CD4-positive, alpha-beta T cell treated with Interleukin-6 at 100 ng/mL for 8 hours (primary cell): ENCODE data around the gene DLGAP1.

Experiments used
- DNase-seq: peaks from one replicate; pipeline ENCODE4 v3.0.0-alpha.2; 2020; ENCODE audit warnings: mixed read lengths, low spot score

Gene DLGAP1

DNA sequence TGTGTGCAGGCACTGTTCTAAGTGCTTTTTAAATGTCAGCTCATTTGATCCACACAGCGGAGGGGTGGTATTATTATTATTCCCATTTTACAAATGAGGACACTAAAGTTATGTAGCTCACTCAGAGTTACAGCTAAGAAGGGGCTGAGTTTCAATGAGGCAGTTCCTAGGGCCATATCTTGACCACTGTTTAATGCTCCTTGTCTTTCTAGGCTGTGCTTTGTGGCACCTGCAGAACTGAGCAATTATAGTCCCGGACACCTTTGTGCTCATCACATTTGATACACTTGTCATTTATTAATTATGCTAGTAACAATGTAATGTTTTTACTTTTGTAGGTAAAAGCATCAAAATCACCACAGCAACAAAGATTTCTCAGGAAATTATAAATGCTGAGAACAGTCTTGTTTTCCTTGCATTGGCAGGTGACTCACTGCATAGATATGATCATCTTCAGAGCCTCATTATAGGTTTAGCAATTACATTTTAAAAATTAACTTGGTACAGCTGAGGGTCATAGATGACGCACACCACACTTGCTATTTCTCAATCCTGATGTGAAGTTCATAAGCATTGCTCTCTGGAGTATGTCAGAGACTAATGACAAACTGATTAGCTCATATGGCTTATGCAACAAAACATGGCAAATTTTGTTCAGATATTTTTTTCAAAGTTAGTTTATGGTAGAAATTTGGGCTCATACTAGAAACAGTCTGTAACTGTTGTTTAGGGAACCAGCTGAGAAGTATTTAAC lies 638.3 kb downstream of the DLGAP1 start:
- DNase-seq, result no peak

- no peak for DNase-seq
Measured at GRCh38 chr18:3815991-3816390, 639.1 kb downstream of the DLGAP1 start.

- DNase-seq, result no peak
Measured at GRCh38 chr18:3814816-3815215, 640.3 kb downstream of the DLGAP1 start.

- no peak for DNase-seq
Measured at GRCh38 chr18:3810296-3810695, 644.8 kb downstream of the DLGAP1 start.

DNA sequence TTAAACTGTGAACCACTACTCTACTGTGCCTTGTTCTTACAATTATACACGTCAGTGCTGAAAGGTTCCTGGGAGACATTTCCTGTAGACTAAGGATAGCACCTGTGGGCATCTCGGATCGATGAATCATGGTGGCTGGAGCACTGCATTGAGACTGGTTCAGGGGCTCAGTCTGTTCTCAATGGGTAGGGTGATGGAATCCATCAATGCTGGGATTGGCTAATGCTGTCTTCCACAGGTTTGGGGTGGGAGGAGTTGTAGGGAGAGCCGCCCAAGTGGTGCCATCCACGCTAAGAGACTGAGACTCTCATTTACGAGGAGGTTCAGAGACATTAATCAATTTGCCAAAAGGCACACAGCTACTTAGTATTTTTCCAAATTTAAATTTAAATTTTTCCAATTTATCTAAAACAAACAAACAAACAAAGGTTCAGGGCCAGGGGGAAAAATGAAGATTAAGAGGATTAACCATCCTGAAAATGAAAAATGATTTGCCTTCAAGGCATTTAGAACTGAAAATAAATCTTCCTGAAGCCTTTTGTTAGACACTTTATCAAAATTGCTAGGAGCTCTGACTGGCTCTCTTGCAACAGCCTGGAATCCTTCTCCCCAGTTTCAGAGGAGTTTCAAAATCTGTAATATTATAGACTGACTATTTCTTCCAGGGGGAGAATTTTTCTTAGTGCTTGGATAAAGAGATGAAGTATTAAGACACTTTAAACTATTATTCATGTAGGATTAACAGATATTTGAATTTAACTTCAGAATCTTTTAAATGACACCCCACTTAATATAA lies 645.9 kb downstream of the DLGAP1 start:
- no peak for DNase-seq

GRCh38 chr18:3806656-3807055 lies 648.5 kb downstream of the DLGAP1 start:
- DNase-seq, result no peak

DNA sequence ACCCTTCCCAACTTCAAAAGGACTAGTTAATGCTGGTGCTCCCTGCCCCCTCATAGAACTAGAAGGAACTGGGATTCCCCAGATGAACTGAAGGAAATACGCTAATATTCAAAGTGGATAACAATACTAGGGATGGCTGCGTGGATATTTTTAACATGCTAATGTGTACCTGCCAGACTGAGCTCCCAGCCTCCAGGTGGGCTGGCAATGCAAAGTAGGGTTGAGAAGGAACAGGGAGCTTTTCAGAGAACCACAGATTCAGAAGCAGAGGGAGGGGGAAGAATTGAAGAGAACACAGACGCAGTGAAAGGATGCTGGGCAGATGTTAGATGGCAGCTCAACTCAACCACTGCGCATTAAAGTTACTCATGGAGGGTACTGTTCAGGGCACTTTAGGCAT lies 650.8 kb downstream of the DLGAP1 start:
- no peak for DNase-seq

DNA sequence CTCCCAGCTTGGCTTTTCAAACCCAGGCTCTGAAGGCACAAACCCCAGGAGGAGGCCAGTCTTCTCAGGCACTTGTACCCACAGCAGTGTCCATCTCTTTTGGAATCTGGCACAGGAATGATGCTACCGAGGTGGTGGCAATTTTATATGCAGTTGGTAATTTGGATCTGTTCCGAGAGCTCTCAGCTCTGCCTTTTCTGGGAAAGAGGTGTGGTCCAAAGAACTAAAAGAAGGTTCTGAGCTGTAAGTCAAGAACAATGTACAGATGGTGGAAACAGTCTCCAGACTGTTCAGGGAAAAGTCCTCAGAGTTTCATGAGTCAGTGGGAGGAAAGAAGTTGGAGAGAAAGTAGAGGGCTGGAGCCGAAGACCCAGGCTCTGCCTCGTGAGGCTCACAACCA lies 651.8 kb downstream of the DLGAP1 start:
- no peak for DNase-seq

DNA sequence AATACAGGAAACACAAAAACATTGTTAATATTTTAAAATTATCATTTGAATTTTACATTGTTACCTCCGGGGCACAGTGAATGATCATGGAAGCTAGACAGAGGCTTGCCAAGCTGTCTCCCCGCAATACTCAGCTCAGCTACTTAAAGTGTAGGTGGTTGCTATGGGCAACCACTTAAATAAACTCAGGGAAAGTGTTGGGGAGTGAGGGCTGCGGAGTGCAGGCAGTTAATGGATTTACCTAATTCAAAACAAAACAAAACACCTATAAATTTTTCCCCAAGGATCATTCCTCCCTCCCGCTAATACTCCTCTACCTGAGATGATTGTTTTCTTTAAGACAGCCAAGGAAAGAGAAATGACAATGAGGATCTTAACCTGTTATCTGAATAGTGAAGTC lies 655.6 kb downstream of the DLGAP1 start:
- DNase-seq, result no peak

DNA sequence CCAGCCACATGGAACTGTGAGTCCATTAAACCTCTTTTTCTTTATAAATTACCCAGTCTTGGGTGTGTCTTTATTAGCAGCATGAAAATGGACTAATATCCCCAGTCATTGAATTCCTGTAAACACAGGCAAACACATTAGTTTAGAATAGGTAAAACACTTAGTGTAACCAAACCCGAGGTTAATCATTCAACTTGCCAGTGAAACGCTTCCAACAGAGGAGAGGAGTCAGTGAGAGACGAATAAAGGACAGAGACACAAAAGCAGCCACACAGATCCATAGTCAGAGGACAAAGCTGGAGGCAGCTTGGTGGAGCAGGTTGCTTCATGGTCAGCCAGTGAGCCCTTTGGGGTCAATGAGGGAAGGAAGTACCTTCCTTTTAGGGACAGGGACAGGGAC lies 657.1 kb downstream of the DLGAP1 start:
- no peak for DNase-seq

DNA sequence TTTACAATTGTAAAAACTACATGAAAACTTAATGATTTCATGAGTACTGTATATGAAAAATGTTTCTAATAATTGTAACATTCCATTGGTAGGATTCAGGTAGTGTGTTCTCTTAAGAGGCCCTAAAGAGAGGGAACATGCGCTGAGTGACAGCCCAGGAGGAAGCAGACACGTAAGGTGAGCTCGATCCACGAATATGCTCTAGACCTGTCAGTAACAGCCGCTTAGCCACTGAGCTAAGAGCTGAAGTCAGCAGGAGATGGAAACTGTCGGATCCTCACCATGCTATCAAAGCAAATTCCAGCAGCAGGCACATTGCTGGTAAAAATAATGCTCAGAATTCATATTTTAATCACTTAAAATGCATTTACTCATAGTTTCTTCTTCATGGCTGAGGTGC lies 658.7 kb downstream of the DLGAP1 start:
- DNase-seq, result no peak

GRCh38 chr18:3794537-3795348 lies 660.4 kb downstream of the DLGAP1 start:
- DNase-seq, result no peak

GRCh38 chr18:3793545-3793944 lies 661.6 kb downstream of the DLGAP1 start:
- no peak for DNase-seq

DNA sequence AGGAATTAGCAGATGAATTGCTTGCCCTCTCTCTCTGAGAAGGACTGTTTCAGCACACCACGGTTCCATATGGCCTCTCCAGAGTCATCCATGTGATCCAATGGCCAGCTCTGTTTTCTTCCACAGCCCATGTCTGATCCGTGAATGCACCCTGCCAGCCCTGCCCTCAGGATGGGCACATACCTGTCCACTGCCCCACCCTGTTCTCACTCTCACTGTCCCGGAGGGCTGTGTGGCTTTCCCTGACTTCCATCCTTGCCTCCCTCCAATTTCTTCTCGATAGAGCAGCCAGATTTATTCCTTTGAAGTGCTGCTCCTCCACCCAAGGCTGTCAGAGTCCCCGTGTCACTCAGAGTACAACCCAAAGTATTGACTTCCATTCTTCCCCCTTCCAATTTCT lies 662.0 kb downstream of the DLGAP1 start:
- DNase-seq, result no peak

GRCh38 chr18:3792711-3793110 lies 662.4 kb downstream of the DLGAP1 start:
- DNase-seq, result no peak

DNA sequence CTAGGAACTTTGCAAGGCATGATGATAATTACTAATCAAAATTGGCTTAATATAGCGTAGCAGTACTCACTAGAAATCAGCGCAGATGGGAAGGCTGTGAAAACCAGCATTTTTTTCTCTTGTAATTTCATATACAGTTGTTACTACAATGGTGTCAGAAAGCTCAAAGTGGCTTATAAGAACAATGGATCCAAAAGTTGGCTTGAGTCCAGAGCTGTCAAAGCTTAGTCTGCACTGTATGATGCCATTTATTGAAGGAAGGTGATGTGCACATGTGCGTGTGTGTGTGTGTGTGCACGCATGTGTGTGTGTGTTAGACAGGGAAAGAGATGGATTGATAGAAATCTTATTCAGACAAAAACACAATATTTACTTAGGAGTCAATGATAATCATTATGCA lies 663.9 kb downstream of the DLGAP1 start:
- DNase-seq, result no peak

DNA sequence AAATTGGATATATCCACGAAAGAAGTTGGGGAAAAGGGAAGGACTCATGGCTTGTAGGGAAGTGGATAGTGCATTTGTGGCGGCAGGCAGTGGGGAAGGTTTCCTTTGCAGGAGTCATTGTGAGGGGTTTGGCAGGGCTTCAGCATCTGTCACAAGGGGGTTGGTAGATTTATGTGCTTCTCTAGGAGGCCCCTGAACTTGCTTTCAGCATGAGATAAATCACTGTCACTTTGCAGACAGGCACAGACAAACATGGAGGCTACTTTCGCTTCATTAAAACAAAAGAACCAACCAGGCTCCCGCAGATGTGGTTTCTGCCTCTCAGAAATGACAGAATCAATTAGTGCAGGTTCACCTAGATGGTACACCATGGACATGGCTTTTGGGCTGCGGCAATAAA lies 664.4 kb downstream of the DLGAP1 start:
- DNase-seq, result no peak

DNA sequence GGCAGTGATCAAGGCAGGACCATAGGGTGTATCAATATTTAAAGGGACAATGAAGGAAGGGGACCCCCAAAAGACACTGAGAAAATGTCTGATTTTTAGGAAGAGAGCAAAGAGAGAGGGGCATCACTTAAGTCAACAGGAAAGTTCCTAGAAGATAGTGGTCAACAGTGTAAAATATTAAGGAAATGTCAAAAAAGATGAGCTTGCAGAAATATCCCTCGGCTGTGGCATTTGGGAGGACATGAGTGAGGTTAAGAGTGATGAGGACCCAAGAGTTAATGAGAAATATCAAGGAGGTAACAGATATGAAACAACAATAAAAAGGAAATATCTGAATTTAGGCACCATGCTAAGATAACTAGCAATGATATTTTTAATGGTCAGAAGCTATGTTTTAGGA lies 665.6 kb downstream of the DLGAP1 start:
- DNase-seq, result no peak

DNA sequence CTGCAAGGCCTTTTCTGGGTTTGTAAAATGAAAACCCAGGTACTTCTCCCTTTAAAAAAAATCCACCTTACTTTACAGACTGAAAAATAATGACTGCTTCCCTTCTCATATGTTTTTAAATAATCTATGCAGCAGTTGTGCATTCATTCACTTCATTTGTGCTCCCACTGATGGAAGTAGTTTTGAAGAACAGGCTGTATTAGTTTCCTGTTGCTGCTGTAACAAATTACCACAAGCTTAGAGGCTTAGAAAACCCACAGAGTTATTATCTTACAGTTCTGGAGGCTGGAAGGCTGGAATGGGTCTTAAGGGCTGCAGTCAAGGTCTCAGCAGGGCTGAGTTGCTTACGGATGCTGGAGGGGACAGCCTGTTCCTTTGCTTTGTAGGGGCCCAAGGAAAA lies 670.2 kb downstream of the DLGAP1 start:
- DNase-seq, result no peak

DNA sequence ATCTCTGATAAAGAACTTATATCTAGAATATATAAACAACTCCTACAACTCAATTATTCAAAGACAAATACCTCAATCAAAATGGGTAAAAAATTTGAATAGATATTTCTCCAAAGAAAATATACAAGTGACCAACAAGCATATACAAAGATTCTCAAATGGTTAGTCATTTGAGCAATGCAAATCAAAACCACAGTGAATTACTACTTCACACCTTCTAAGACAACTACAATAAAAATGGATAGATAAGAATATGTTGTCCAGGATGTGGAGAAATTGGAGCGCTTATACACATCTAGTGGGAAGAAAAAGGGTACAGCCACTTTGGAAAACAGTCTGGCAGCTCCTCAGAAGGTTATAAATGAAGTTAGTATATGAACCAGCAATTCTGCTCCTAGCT lies 672.2 kb downstream of the DLGAP1 start:
- no peak for DNase-seq

DNA sequence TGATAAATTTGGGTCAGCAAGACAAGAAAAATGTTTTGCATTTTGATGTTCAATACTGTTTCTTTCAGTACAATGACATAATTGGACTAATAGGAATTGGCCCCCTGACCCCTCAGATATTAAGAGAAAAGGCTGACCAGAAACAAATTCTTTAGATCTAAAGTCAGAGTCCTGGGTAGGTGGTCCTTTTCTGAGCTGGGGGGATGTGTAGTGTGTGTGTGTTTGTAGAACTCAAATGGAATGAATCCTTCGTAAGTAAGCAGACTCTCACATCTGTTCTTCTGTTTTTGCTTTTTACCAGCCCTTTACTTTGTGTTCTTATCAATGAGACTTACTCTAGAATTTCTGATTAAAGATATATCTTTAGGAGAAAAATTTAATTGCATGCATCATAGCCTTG lies 677.4 kb downstream of the DLGAP1 start:
- no peak for DNase-seq

DNA sequence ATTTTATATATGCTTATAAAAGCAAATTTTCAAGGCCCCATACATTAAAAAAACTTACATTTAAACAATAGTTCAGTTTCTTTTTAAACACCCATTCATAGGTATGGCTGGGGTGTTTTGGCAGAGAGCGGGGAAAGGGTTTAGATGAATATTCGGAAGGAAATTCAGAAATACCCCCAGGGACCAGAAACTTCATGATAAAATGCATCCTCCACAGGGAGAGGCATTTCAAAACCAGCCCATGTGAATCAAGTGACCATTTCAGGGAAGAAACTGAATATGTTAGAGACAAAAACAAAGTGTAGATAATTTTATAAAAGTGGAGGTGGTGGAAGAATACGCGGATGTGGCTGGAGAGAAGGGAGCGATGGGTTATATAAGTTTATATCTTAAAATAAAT lies 678.0 kb downstream of the DLGAP1 start:
- no peak for DNase-seq

DNA sequence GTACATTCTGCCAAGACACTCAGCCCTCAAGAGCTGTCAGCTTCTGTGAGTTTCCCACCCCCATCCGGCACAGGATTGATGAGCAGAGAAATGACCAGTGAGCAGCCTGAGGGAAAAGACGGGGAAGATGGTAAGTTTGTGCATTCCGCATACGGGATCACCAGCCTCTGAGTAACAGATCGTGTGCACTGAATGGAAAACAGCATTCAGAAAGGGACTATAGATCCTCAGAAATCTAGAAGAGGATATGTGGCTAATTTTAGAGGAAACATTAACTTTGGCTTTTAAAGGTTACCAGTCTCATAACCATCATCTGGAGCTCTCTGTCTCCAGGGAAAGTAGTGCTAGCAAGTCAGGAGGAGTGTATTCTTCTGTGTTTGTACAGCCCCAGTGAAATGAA lies 679.1 kb downstream of the DLGAP1 start:
- DNase-seq, result no peak
